HepG2 (cell line): Measurements from ENCODE around the gene TBC1D16. TPM values are rescaled to one million over a fixed set of nuclear protein-coding genes. Genes with fewer than 3 reads are reported as not detected.
A peak's percentile ranks its signal among the peaks of the same experiment; 100 is the strongest.

Source experiments
- BHLHE40 ChIP-seq: IDR thresholded peaks from 2 replicates; pipeline ENCODE4 v1.6.1; 2011; ENCODE audit warnings: low read length, improper control_type of control experiment
- BORCS8-MEF2B ChIP-seq: sonication (generic); formaldehyde crosslinking; IDR thresholded peaks from 2 replicates; pipeline ENCODE4 v1.8.0; 2022; ENCODE audit warnings: mild to moderate bottlenecking, missing genetic modification reagents
- CREM ChIP-seq, 2 experiments: sonication (generic) in 1 of 2; formaldehyde crosslinking in 1 of 2; IDR thresholded peaks; 2 replicates each; pipeline versions ENCODE4 v1.4.0 to v1.6.1; 2016 to 2020; ENCODE audit warnings: antibody characterized with exemption in 1 of 2, mild to moderate bottlenecking in 1 of 2, missing genetic modification reagents in 1 of 2
- DNMT3B ChIP-seq: conservative IDR thresholded peaks from 2 replicates; pipeline ENCODE4 v1.6.1; 2016; ENCODE audit warnings: missing biosample characterization, control low read depth
- FOXP4 ChIP-seq: sonication (generic); formaldehyde crosslinking; IDR thresholded peaks from 2 replicates; pipeline ENCODE4 v1.4.0; 2020; ENCODE audit warnings: missing genetic modification reagents
- GABPB1 ChIP-seq: IDR thresholded peaks from 2 replicates; pipeline ENCODE4 v1.6.1; 2016; ENCODE audit warnings: mild to moderate bottlenecking, missing genetic modification reagents, moderate library complexity, missing compliant biosample characterization
- HNF4G ChIP-seq, 2 experiments: sonication (generic) in 1 of 2; formaldehyde crosslinking in 1 of 2; IDR thresholded peaks; 2 replicates each; pipeline versions ENCODE4 v1.4.0 to v1.6.1; 2011 to 2020; ENCODE audit warnings: borderline replicate concordance in 2 of 2, low read depth in 2 of 2, mild to moderate bottlenecking in 2 of 2, low read length in 1 of 2, missing genetic modification reagents in 1 of 2, moderate library complexity in 1 of 2
- KDM5B ChIP-seq: sonication (generic); formaldehyde crosslinking; IDR thresholded peaks from 2 replicates; pipeline ENCODE4 v1.4.0; 2020; ENCODE audit warnings: missing genetic modification reagents, mild to moderate bottlenecking, borderline replicate concordance
- NR2F6 ChIP-seq, 2 experiments: IDR thresholded peaks; 2 replicates each; pipeline ENCODE4 v1.6.1; 2016; ENCODE audit warnings: antibody characterized with exemption in 1 of 2, mild to moderate bottlenecking in 1 of 2
- WIZ ChIP-seq: sonication (generic); formaldehyde crosslinking; IDR thresholded peaks from 2 replicates; pipeline ENCODE4 v1.5.1; 2020; ENCODE audit warnings: mild to moderate bottlenecking, missing genetic modification reagents
- ZBTB8A ChIP-seq: sonication (generic); formaldehyde crosslinking; IDR thresholded peaks from 2 replicates; pipeline ENCODE4 v1.4.0; 2020; ENCODE audit warnings: mild to moderate bottlenecking, low read depth, missing genetic modification reagents, borderline replicate concordance
- ZNF12 ChIP-seq: sonication (generic); formaldehyde crosslinking; IDR thresholded peaks from 2 replicates; pipeline ENCODE4 v1.5.0; 2020; ENCODE audit warnings: missing genetic modification reagents
- ZNF224 ChIP-seq: sonication (generic); formaldehyde crosslinking; IDR thresholded peaks from 2 replicates; pipeline ENCODE4 v1.5.0; 2020; ENCODE audit warnings: mild to moderate bottlenecking, missing genetic modification reagents
- ZNF24 ChIP-seq: fragments of 450-650 bp; IDR thresholded peaks from 2 replicates; pipeline ENCODE4 v1.6.1; 2017; ENCODE audit warnings: antibody characterized with exemption, mild to moderate bottlenecking
- ZNF282 ChIP-seq: fragments of 450-650 bp; IDR thresholded peaks from 2 replicates; pipeline ENCODE4 v1.6.1; 2018; ENCODE audit not compliant: partially characterized antibody
- ZNF296 ChIP-seq: sonication (generic); formaldehyde crosslinking; conservative IDR thresholded peaks from 2 replicates; pipeline ENCODE4 v1.5.0; 2020; ENCODE audit warnings: mild to moderate bottlenecking, missing genetic modification reagents
- ZNF326 ChIP-seq: sonication (generic); formaldehyde crosslinking; IDR thresholded peaks from 2 replicates; pipeline ENCODE4 v1.4.0; 2020; ENCODE audit warnings: missing genetic modification reagents, borderline replicate concordance
- ZNF335 ChIP-seq: sonication (generic); formaldehyde crosslinking; IDR thresholded peaks from 2 replicates; pipeline ENCODE4 v1.4.0; 2020; ENCODE audit warnings: missing genetic modification reagents
- ZNF460 ChIP-seq: sonication (generic); formaldehyde crosslinking; IDR thresholded peaks from 2 replicates; pipeline ENCODE4 v1.5.1; 2020; ENCODE audit warnings: missing genetic modification reagents, mild to moderate bottlenecking, borderline replicate concordance
- ZNF468 ChIP-seq: sonication (generic); formaldehyde crosslinking; IDR thresholded peaks from 2 replicates; pipeline ENCODE4 v1.8.0; 2022; ENCODE audit warnings: mild to moderate bottlenecking, moderate library complexity, missing genetic modification reagents
- ZNF770 ChIP-seq: sonication (generic); formaldehyde crosslinking; IDR thresholded peaks from 2 replicates; pipeline ENCODE4 v1.5.0; 2020; ENCODE audit warnings: mild to moderate bottlenecking, missing genetic modification reagents
- polyA plus RNA-seq, 8 experiments: library from polyadenylated mRNA; depleted of rRNA in 3 of 8; stranded (reverse) in 7 of 8; unstranded in 1 of 8; fragments of >200 nt; fragmentation: Illumina TruSeq in 4 of 8; extraction: Trizol in 4 of 8; gene quantifications; 2 replicates each; pipeline versions ENCODE4 v1.2.1 to v1.2.3, GENCODE V29; 2011 to 2016; ENCODE audit warnings: low read depth in 4 of 8, missing spikeins in 1 of 8, mixed read lengths in 1 of 8; ENCODE audit not compliant: insufficient read depth in 1 of 8
- total RNA-seq, 5 experiments: library from RNA; depleted of rRNA; stranded (reverse); fragments of >200 nt; fragmentation: Illumina TruSeq; extraction: Trizol; gene quantifications; 2 replicates each; pipeline ENCODE4 v1.2.3, GENCODE V29; 2016; ENCODE audit warnings: low read depth in 1 of 5
- TF ChIP-seq, protein P1 (sequence below): sonication (generic); formaldehyde crosslinking; IDR thresholded peaks from 2 replicates; pipeline ENCODE4 v1.8.0; 2022; ENCODE audit warnings: mild to moderate bottlenecking, missing genetic modification reagents, moderate library complexity
- TF ChIP-seq, protein P2 (sequence below): sonication (generic); formaldehyde crosslinking; IDR thresholded peaks from 2 replicates; pipeline ENCODE4 v1.8.0; 2022; ENCODE audit warnings: missing genetic modification reagents, mild to moderate bottlenecking, inconsistent platforms, borderline replicate concordance

The TBC1D16 gene
- total and polyA plus RNA-seq, 2 of the 13 experiments (the other 11 are each of a cell fraction or from before 2014, with no cell fraction given): 14.9 to 24.9 TPM

- TF ChIP-seq ZNF24 (no peak), ZNF224 (CRISPR knock-in tag) (peak; percentile 92; the same call in 1 of the 2 replicates), ZNF770 (CRISPR knock-in tag) (no peak), ZNF326 (no peak), ZBTB8A (CRISPR knock-in tag) (no peak), KDM5B (CRISPR knock-in tag) (peak; percentile 90; the same call in 1 of the 2 replicates), HNF4G (IDR thresholded peaks at IDR 0.05; ENCODE audit: borderline replicate concordance, low read depth, low read length) (peak; percentile 67), HNF4G (CRISPR knock-in tag; IDR thresholded peaks at IDR 0.05; ENCODE audit: borderline replicate concordance, low read depth) (peak; percentile 29), ZNF468 (no peak), GABPB1 (peak; percentile 92), ZNF335 (no peak), BHLHE40 (no peak), WIZ (CRISPR knock-in tag) (no peak), FOXP4 (no peak; the same call in 1 of the 2 replicates), ZNF12 (CRISPR knock-in tag) (no peak), BORCS8-MEF2B (CRISPR knock-in tag) (no peak; the same call in 1 of the 2 replicates), ZNF460 (CRISPR knock-in tag) (no peak), NR2F6 (IDR thresholded peaks at IDR 0.05) (no peak), NR2F6 (CRISPR knock-in tag; IDR thresholded peaks at IDR 0.05) (no peak), ZNF296 (CRISPR knock-in tag) (no peak), DNMT3B (CRISPR knock-in tag) (0 out of 2 replicates have a peak, but pooled peaks have one; percentile 36), CREM (IDR thresholded peaks at IDR 0.05) (no peak), CREM (CRISPR knock-in tag; IDR thresholded peaks at IDR 0.05) (no peak), ZNF282 (no peak)
- TF ChIP-seq, protein P1, sequence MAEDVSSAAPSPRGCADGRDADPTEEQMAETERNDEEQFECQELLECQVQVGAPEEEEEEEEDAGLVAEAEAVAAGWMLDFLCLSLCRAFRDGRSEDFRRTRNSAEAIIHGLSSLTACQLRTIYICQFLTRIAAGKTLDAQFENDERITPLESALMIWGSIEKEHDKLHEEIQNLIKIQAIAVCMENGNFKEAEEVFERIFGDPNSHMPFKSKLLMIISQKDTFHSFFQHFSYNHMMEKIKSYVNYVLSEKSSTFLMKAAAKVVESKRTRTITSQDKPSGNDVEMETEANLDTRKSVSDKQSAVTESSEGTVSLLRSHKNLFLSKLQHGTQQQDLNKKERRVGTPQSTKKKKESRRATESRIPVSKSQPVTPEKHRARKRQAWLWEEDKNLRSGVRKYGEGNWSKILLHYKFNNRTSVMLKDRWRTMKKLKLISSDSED: no peak
- TF ChIP-seq, protein P2, sequence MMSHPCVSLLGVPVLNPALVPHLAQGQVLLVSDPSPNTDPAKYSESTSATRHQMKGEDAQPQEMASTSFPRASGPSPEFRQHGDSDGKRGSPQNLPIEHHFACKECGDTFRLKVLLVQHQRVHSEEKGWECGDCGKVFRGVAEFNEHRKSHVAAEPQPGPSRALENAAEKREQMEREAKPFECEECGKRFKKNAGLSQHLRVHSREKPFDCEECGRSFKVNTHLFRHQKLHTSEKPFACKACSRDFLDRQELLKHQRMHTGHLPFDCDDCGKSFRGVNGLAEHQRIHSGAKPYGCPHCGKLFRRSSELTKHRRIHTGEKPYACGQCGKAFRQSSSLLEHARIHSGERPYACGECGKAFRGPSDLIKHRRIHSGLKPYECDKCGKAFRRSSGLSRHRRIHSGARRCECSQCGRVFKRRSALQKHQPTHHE: peak; percentile 91; the same call in 1 of the 2 replicates
These were observed 454 bp upstream of the TBC1D16 start, which contains the start of gene CCDC40 (continued) for GRCh38 chr17:80035937-80036714.
